Dedifferentiated amniotic fluid mesenchymal stem cell (primary cell): ENCODE data around the gene SLC19A1.
"Not testable (repeated sequence)": the region's sequence is repeated elsewhere in the genome, so short reads cannot be mapped to it uniquely, and the experiment has no call there.

Source experiments
- DNase-seq: peaks from one replicate; pipeline ENCODE4 v3.0.0-alpha.2; 2016; ENCODE audit errors: extremely low spot score

SLC19A1 gene

GRCh38 chr21:45533361-45533845 lies 8.8 kb downstream of the SLC19A1 start:
- no peak for DNase-seq

- DNase-seq = no peak
These were observed 9.3 kb downstream of the SLC19A1 start for GRCh38 chr21:45532826-45533360.

GRCh38 chr21:45531393-45532215 lies 10.6 kb downstream of the SLC19A1 start:
- no peak for DNase-seq

GRCh38 chr21:45531114-45531392 lies 11.2 kb downstream of the SLC19A1 start:
- DNase-seq = not testable (repeated sequence)

GRCh38 chr21:45530423-45531113 lies 11.7 kb downstream of the SLC19A1 start:
- no peak for DNase-seq

- DNase-seq = no peak
These were observed 12.3 kb downstream of the SLC19A1 start for GRCh38 chr21:45529785-45530422.

- DNase-seq = no peak
These were observed 13.1 kb downstream of the SLC19A1 start for GRCh38 chr21:45528981-45529784.

GRCh38 chr21:45528028-45528705 lies 14.1 kb downstream of the SLC19A1 start:
- no peak for DNase-seq

- not testable (repeated sequence) for DNase-seq
These were observed 14.9 kb downstream of the SLC19A1 start for GRCh38 chr21:45527151-45527999.

- no peak for DNase-seq
These were observed 16.3 kb downstream of the SLC19A1 start for GRCh38 chr21:45525910-45526306.

- no peak for DNase-seq
These were observed 16.9 kb downstream of the SLC19A1 start for GRCh38 chr21:45525153-45525909.

GRCh38 chr21:45524756-45525152 lies 17.5 kb downstream of the SLC19A1 start:
- DNase-seq = no peak

- DNase-seq = no peak
These were observed 18.7 kb downstream of the SLC19A1 start for GRCh38 chr21:45523411-45524101.

- no peak for DNase-seq
These were observed 19.3 kb downstream of the SLC19A1 start for GRCh38 chr21:45522986-45523385.

- no peak for DNase-seq
These were observed 19.9 kb downstream of the SLC19A1 start for GRCh38 chr21:45522381-45522780.

- DNase-seq = no peak
These were observed 21.0 kb downstream of the SLC19A1 start for GRCh38 chr21:45521241-45521640.

- no peak for DNase-seq
These were observed 23.1 kb downstream of the SLC19A1 start for GRCh38 chr21:45519182-45519581.

GRCh38 chr21:45518742-45519141 lies 23.5 kb downstream of the SLC19A1 start:
- no peak for DNase-seq
